Measurements from ENCODE around the gene AJUBA. TPM values are rescaled to one million over a fixed set of nuclear protein-coding genes. Genes with fewer than 3 reads are reported as not detected.
"Not testable (repeated sequence)": the region's sequence is repeated elsewhere in the genome, so short reads cannot be mapped to it uniquely, and the experiment has no call there.

AJUBA gene
- total RNA-seq, 2 experiments from 2014 or later: 0.74 to 1.4 TPM

GRCh38 chr14:23020143-23021128 is 38.1 kb upstream of the AJUBA start:
- peaks cover 31% of the 10 kb centered on the region for H3K4me1 Mint-ChIP-seq (ENCODE audit: low read depth)
- H3K27ac Mint-ChIP-seq: no peak overlapping the region
- no peaks in the 10 kb centered on the region for H3K27me3 Mint-ChIP-seq (ENCODE audit: low read depth)
- H3K4me3 Mint-ChIP-seq: no peak overlapping the region
- ATAC-seq: no peak
- CTCF ChIA-PET: interaction anchor here (0.8 to 2.1 kb wide), 7 partner anchors 12 to 48 kb away, joined by 3 to 14 read pairs (median 5); partner anchors contain the start of gene CDH24
- DNase-seq: no peak
- POLR2A ChIA-PET: interaction anchor here (1.1 to 2.1 kb wide), 2 partner anchors 13 kb away, joined by 3 to 9 read pairs; no protein-coding TSS in a partner anchor
- no peaks in the 10 kb centered on the region for H3K9me3 Mint-ChIP-seq (ENCODE audit: insufficient read depth)
- peaks cover 18% of the 10 kb centered on the region for H3K36me3 Mint-ChIP-seq (ENCODE audit: low read depth)

- ChIA-PET CTCF (interaction anchor here (2.2 to 8.0 kb wide), 3 partner anchors 11 to 51 kb away, joined by 9 to 42 read pairs (median 13); no protein-coding TSS in a partner anchor), POLR2A (no interaction called here)
- ATAC-seq: no peak
- H3K9me3 Mint-ChIP-seq (ENCODE audit: insufficient read depth): no peaks in the 10 kb centered on the region
- peaks cover 5% of the 10 kb centered on the region for H3K36me3 Mint-ChIP-seq (ENCODE audit: low read depth)
- no peak for DNase-seq
- no peaks in the 10 kb centered on the region for H3K27me3 Mint-ChIP-seq (ENCODE audit: low read depth)
- peaks cover 16% of the 10 kb centered on the region for H3K4me1 Mint-ChIP-seq (ENCODE audit: low read depth)
- H3K27ac Mint-ChIP-seq: no peak overlapping the region
- no peak overlapping the region for H3K4me3 Mint-ChIP-seq
Measured at GRCh38 chr14:23018107-23018506, 35.8 kb upstream of the AJUBA start.

- Mint-ChIP-seq H3K27me3 (ENCODE audit: low read depth) (no peaks in the 10 kb centered on the region), H3K27ac (no peak overlapping the region), H3K9me3 (ENCODE audit: insufficient read depth) (no peaks in the 10 kb centered on the region), H3K36me3 (ENCODE audit: low read depth) (no peaks in the 10 kb centered on the region), H3K4me3 (no peak overlapping the region), H3K4me1 (ENCODE audit: low read depth) (peaks cover 10% of the 10 kb centered on the region)
- POLR2A ChIA-PET: interaction anchor here (0.6 kb wide), 1 partner anchor 35 kb away, joined by 3 read pairs; the partner anchor contains the start of gene AJUBA
- ATAC-seq (no peak), DNase-seq (no peak)
- CTCF ChIA-PET: interaction anchor here (1.2 to 8.0 kb wide), 4 partner anchors 10 to 52 kb away, joined by 5 to 42 read pairs (median 11); no protein-coding TSS in a partner anchor
Measured at GRCh38 chr14:23017091-23017490, 34.7 kb upstream of the AJUBA start.

- H3K4me1 Mint-ChIP-seq (ENCODE audit: low read depth): peaks cover 3% of the 10 kb centered on the region
- H3K4me3 Mint-ChIP-seq: no peak overlapping the region
- POLR2A ChIA-PET: no interaction called here
Measured at GRCh38 chr14:23015618-23016017, 33.3 kb upstream of the AJUBA start.

GRCh38 chr14:23013749-23014054 is 31.4 kb upstream of the AJUBA start:
- CTCF ChIA-PET: interaction anchor here (1.0 to 8.0 kb wide), 5 partner anchors 19 to 353 kb away, joined by 4 to 42 read pairs (median 8); no protein-coding TSS in a partner anchor
- H3K9me3 Mint-ChIP-seq (ENCODE audit: insufficient read depth); ATAC-seq; DNase-seq; POLR2A ChIA-PET; H3K27ac Mint-ChIP-seq; H3K27me3 Mint-ChIP-seq (ENCODE audit: low read depth); H3K36me3 Mint-ChIP-seq (ENCODE audit: low read depth); H3K4me3 Mint-ChIP-seq: not testable (repeated sequence)
- H3K4me1 Mint-ChIP-seq (ENCODE audit: low read depth): peaks cover 18% of the 10 kb centered on the region

More at GRCh38 chr14:23015618-23016017, 33.3 kb upstream of the AJUBA start:
- Mint-ChIP-seq H3K27me3 (ENCODE audit: low read depth) (no peaks in the 10 kb centered on the region), H3K27ac (no peak overlapping the region), H3K9me3 (ENCODE audit: insufficient read depth) (no peaks in the 10 kb centered on the region), H3K36me3 (ENCODE audit: low read depth) (no peaks in the 10 kb centered on the region)
- CTCF ChIA-PET: interaction anchor here (1.0 to 8.0 kb wide), 6 partner anchors 8 to 53 kb away, joined by 3 to 42 read pairs (median 10); no protein-coding TSS in a partner anchor
- DNase-seq (no peak), ATAC-seq (no peak)

DNA sequence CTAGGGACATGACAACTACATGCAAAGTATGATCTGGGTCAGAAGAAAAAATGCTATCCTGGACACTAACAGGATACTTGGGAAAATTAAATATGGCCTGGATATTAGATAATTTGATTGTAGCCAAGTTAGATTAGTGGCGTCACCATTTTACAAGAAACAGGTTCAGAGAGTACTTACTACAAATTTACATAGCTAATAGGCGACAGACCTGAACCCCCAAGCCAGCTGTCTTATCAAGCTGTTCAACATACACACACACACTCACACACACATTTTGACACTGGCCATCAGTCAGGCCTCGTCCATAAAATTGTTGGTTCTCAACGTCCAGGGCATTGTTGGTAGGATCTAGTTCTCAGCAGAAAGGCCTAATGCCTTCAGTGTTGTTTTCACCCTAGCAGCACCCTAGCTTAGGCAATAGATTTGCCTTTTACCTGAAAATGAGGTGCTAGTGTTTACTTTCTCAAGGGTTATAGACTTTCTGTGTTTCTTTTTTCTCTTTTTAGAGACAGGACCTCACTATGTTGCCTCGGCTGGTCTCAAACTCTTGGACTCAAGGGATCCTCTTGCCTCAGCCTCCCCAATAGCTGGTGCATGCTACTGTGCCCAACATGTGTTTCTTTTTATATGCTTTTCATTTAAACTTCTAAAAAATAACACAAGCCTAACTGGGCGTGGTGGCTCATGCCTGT is 30.9 kb upstream of the AJUBA start:
- DNase-seq (no peak), ATAC-seq (no peak)
- H3K36me3 Mint-ChIP-seq (ENCODE audit: low read depth): peaks cover 5% of the 10 kb centered on the region
- H3K27me3 Mint-ChIP-seq (ENCODE audit: low read depth): no peaks in the 10 kb centered on the region
- no peak overlapping the region for H3K27ac Mint-ChIP-seq
- no peak overlapping the region for H3K4me3 Mint-ChIP-seq
- ChIA-PET CTCF (interaction anchor here (1.0 to 8.0 kb wide), 6 partner anchors 9 to 353 kb away, joined by 3 to 42 read pairs (median 4); no protein-coding TSS in a partner anchor), POLR2A (no interaction called here)
- no peaks in the 10 kb centered on the region for H3K9me3 Mint-ChIP-seq (ENCODE audit: insufficient read depth)
- H3K4me1 Mint-ChIP-seq (ENCODE audit: low read depth): peaks cover 23% of the 10 kb centered on the region

DNA sequence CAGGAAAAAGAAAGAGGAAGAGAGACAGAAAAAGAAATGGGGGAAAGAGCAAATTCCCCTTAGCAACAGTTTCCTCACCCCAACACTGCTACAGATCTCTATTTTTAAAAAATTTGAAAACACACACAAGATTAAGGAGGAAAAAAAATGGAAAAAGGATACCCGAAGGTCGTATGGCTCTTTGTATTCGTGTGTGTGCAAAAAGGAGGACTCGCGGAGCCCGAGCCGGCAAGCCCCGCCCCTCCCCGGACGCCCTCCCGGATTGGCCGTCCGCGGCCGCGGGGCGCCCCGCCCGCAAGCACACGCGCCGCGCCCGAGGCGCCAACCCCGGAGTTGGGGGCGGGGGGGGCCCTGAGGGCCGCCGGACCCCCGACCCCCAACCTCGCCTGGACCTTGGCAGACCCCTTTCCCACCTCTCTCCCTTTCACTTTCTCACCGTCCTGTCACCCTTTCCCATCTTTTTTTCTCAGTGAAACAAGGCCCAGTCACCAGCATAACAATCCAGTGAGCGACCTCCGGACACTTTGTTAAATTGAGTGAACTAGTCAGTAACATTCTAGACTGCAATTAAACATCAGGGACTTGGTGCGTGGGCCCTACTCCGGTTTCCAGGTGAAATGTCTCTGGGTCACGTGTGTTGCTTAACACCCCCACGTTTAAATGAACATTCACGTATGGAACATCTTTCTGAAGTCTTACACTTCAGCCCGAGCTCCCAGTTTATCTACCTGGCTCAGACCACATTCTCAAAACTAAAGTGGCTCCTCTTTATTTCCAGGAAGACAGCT is 27.8 kb upstream of the AJUBA start, which contains the start of gene C14orf93:
Gene C14orf93 (minus strand): TSS at position 205 of the 788 bp plus-strand sequence. CDS start 11,120 bp downstream, outside the sequence.
- DNase-seq (peak; percentile 88), ATAC-seq (peak; percentile 37)
- CTCF ChIA-PET: interaction anchor here (1.0 to 8.0 kb wide), 3 partner anchors 15 to 48 kb away, joined by 4 to 42 read pairs (median 25); partner anchors contain the start of gene CDH24
- peak within 1 kb of the TSS; percentile 92 for H3K27ac Mint-ChIP-seq
- peaks cover 48% of the 10 kb centered on the region for H3K4me1 Mint-ChIP-seq (ENCODE audit: low read depth)
- POLR2A ChIA-PET: no interaction called here
- H3K36me3 Mint-ChIP-seq (ENCODE audit: low read depth): peaks cover 5% of the 10 kb centered on the region
- H3K9me3 Mint-ChIP-seq (ENCODE audit: insufficient read depth): no peaks in the 10 kb centered on the region
- no peaks in the 10 kb centered on the region for H3K27me3 Mint-ChIP-seq (ENCODE audit: low read depth)
- H3K4me3 Mint-ChIP-seq: peak within 1 kb of the TSS; percentile 90

DNA sequence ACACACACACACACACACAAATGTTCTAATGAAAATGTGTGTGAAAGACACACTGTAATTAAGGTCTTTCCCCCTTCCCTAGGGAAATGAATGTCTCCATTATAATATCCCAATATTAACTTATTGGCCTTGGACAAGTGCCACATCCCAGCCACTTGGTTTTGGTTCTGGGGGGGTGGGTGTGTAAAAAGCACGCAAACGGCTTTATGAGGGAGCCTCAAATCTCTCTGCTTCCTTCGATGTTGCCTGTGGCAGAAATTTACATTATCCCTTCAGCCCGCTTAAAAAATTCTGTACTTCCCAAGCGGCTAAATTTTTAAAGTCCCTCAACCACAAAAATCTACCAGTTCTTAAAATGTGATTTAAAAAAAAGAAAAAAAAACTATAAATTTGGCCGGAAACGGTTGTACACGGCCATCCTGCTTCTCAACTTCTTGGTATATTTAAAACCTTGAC is 27.2 kb upstream of the AJUBA start:
- H3K4me3 Mint-ChIP-seq: peak overlapping the region; percentile 90
- no peaks in the 10 kb centered on the region for H3K9me3 Mint-ChIP-seq (ENCODE audit: insufficient read depth)
- DNase-seq (no peak), ATAC-seq (no peak)
- peaks cover 5% of the 10 kb centered on the region for H3K36me3 Mint-ChIP-seq (ENCODE audit: low read depth)
- POLR2A ChIA-PET: no interaction called here
- no peaks in the 10 kb centered on the region for H3K27me3 Mint-ChIP-seq (ENCODE audit: low read depth)
- peaks cover 51% of the 10 kb centered on the region for H3K4me1 Mint-ChIP-seq (ENCODE audit: low read depth)
- CTCF ChIA-PET: interaction anchor here (4.0 to 4.1 kb wide), 4 partner anchors 15 to 59 kb away, joined by 39 to 121 read pairs (median 98); partner anchors contain the start of genes AJUBA and CDH24
- peak overlapping the region; percentile 92 for H3K27ac Mint-ChIP-seq

- no peak for DNase-seq
- peaks cover 5% of the 10 kb centered on the region for H3K36me3 Mint-ChIP-seq (ENCODE audit: low read depth)
- H3K4me1 Mint-ChIP-seq (ENCODE audit: low read depth): peaks cover 51% of the 10 kb centered on the region
- peak overlapping the region; percentile 90 for H3K4me3 Mint-ChIP-seq
- CTCF ChIA-PET: interaction anchor here (0.7 to 4.1 kb wide), 7 partner anchors 13 to 60 kb away, joined by 3 to 121 read pairs (median 39); partner anchors contain the start of genes AJUBA and CDH24
- ATAC-seq: no peak
- H3K27me3 Mint-ChIP-seq (ENCODE audit: low read depth): no peaks in the 10 kb centered on the region
- POLR2A ChIA-PET: interaction anchor here (2.8 kb wide), 1 partner anchor 90 kb away, joined by 9 read pairs; the partner anchor contains the start of gene RBM23
- peak overlapping the region; percentile 92 for H3K27ac Mint-ChIP-seq
- no peaks in the 10 kb centered on the region for H3K9me3 Mint-ChIP-seq (ENCODE audit: insufficient read depth)
Measured at GRCh38 chr14:23008831-23009230, 26.5 kb upstream of the AJUBA start.

DNA sequence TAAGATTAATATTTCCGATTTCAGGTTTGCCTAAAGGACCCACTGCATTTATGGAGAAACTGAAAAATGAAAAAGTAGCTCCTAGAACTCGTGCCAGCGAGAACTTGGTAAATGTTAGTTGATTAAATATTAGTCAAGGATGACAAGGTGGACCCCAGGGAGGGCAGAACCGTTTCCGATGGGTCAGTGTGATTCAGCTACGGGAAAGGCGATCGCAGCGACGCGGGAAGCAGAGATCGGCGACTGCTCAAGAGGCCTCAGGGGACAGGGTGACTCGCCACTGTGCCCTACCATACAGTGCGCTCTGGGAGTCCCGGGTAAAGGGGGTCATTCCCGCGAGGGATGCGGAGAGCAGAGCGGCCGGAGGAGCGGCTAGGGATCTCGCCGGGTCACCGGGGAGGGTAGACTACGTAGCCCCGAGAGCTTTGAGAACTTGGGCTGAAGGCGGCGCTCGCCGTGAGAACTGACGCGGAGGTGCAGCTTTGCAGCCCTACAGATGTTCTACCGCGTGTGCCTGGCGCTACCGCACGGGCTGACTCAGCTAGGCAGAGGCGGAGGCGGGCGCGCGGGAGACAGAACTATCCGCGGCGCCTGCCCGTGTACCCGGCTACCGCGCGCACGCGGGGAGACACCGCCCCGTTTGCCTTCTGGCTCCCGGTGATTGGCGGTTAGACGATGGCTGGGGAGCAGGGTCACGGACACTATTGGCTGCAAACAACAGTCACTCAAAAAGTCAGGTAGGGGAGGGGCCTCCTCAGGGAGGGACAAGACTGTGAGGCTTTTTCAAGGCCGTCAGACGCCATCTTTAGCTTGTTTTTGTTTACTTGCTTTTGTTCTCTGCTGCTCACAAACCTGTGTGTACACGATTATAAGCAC is 24.4 kb upstream of the AJUBA start:
- peak overlapping the region; percentile 94 for H3K4me3 Mint-ChIP-seq
- peaks cover 51% of the 10 kb centered on the region for H3K4me1 Mint-ChIP-seq (ENCODE audit: low read depth)
- peak; percentile 98 for DNase-seq
- H3K36me3 Mint-ChIP-seq (ENCODE audit: low read depth): peaks cover 5% of the 10 kb centered on the region
- ChIA-PET POLR2A (interaction anchor here (0.6 to 2.8 kb wide), 22 partner anchors 11 to 1496 kb away, joined by 3 to 21 read pairs (median 4); partner anchors contain the start of genes C14orf119, DAD1, METTL3 and OXA1L), CTCF (interaction anchor here (0.7 to 4.1 kb wide), 29 partner anchors 10 to 446 kb away, joined by 3 to 121 read pairs (median 6); partner anchors contain the start of genes ACIN1, AJUBA, C14orf119 and CDH24)
- H3K27ac Mint-ChIP-seq: peak overlapping the region; percentile 98
- H3K27me3 Mint-ChIP-seq (ENCODE audit: low read depth): no peaks in the 10 kb centered on the region
- H3K9me3 Mint-ChIP-seq (ENCODE audit: insufficient read depth): no peaks in the 10 kb centered on the region
- peak; percentile 99 for ATAC-seq

Data from activated CD8-positive, alpha-beta T cell treated with anti-CD3 and anti-CD28 coated beads, Interleukin-2, amount 10 ng/mL, durations not matched to agents 7 days and 5 days (primary cell).